Endodermal cell (in vitro differentiated cells): Measurements from ENCODE around the gene HEBP2. TPM values are rescaled to one million over a fixed set of nuclear protein-coding genes. Genes with fewer than 3 reads are reported as not detected.

Experiments
- DNase-seq: peaks from one replicate; pipeline ENCODE4 v3.0.0-alpha.2; 2017
- H3K27ac ChIP-seq: 2 replicates; pipeline ENCODE4 v1.5.1; 2013; ENCODE audit warnings: mild to moderate bottlenecking, low read depth, low read length, moderate library complexity
- H3K27me3 ChIP-seq: 2 replicates; pipeline ENCODE4 v1.6.1; 2013; ENCODE audit warnings: mild to moderate bottlenecking, low read length, moderate library complexity; ENCODE audit not compliant: insufficient read depth, control insufficient read depth, poor library complexity, severe bottlenecking
- H3K36me3 ChIP-seq: 2 replicates; pipeline ENCODE4 v1.7.0; 2013; ENCODE audit warnings: mild to moderate bottlenecking, low read length, moderate library complexity; ENCODE audit not compliant: control insufficient read depth, insufficient read depth
- H3K4me1 ChIP-seq: one replicate; pipeline ENCODE4 v1.7.0; 2013; ENCODE audit warnings: low read length; ENCODE audit not compliant: control insufficient read depth, insufficient read depth
- H3K4me3 ChIP-seq: 2 replicates; pipeline ENCODE4 v1.5.1; 2013; ENCODE audit warnings: mild to moderate bottlenecking, low read length, moderate library complexity
- H3K9ac ChIP-seq: 2 replicates; pipeline ENCODE4 v1.6.1; 2013; ENCODE audit warnings: mild to moderate bottlenecking, low read length, moderate library complexity; ENCODE audit not compliant: poor library complexity, severe bottlenecking; ENCODE audit errors: extremely low read depth
- H3K9me3 ChIP-seq: 2 replicates; pipeline ENCODE4 v1.6.1; 2013; ENCODE audit warnings: mild to moderate bottlenecking, low read length, moderate library complexity; ENCODE audit not compliant: control insufficient read depth
- H3K27ac Mint-ChIP-seq: 2 replicates; pipeline ENCODE4 v1.8.0; 2020; ENCODE audit warnings: mixed read lengths
- H3K27me3 Mint-ChIP-seq: 2 replicates; pipeline ENCODE4 v1.8.0; 2021; ENCODE audit warnings: mild to moderate bottlenecking, mixed read lengths; ENCODE audit not compliant: insufficient read depth
- H3K36me3 Mint-ChIP-seq: 2 replicates; pipeline ENCODE4 v1.8.0; 2020; ENCODE audit warnings: low read depth, mixed read lengths
- H3K4me1 Mint-ChIP-seq: 2 replicates; pipeline ENCODE4 v1.8.0; 2020; ENCODE audit warnings: mixed read lengths
- H3K4me3 Mint-ChIP-seq: 2 replicates; pipeline ENCODE4 v1.8.0; 2020; ENCODE audit warnings: mild to moderate bottlenecking, moderate library complexity, mixed read lengths
- H3K9me3 Mint-ChIP-seq: 2 replicates; pipeline ENCODE4 v1.8.0; 2020; ENCODE audit warnings: mild to moderate bottlenecking, mixed read lengths
- WGBS, 2 experiments: methylation state at CpG; one replicate each; pipeline versions ENCODE4 v1.1.5 to v1.1.7; 2013; ENCODE audit warnings: missing lambda C conversion rate in 2 of 2, mixed read lengths in 1 of 2; ENCODE audit not compliant: insufficient coverage in 1 of 2, insufficient read length in 1 of 2; 5-methylcytosine and 5-hydroxymethylcytosine counted together
- microRNA-seq: library from miRNA; unstranded; fragments of <30 nt; microRNA quantifications from one replicate; pipeline ENCODE4 v1.2.0, GENCODE V29; 2020; ENCODE audit warnings: borderline microRNAs expressed
- total RNA-seq, 2 donors: library from RNA; stranded (reverse); fragmentation: NEBNext Ultra II Directional in 1 of 2; extraction: Animal tissue kit (Norgen Biotek cat#: 25700) in 1 of 2; gene quantifications; 2 replicates in 1 of 2; 3 replicates in 1 of 2; pipeline ENCODE4 v1.2.1, GENCODE V29; 2021
- TF ChIP-seq, protein P1 (sequence below): fragments of 200-600 bp; sonication (generic); conservative IDR thresholded peaks from 2 replicates; pipeline ENCODE4 v1.5.0; 2021; ENCODE audit warnings: antibody characterized with exemption, mild to moderate bottlenecking

Gene HEBP2
- total RNA-seq, 2 donors from 2014 or later = 53.9 to 95.7 TPM

DNA sequence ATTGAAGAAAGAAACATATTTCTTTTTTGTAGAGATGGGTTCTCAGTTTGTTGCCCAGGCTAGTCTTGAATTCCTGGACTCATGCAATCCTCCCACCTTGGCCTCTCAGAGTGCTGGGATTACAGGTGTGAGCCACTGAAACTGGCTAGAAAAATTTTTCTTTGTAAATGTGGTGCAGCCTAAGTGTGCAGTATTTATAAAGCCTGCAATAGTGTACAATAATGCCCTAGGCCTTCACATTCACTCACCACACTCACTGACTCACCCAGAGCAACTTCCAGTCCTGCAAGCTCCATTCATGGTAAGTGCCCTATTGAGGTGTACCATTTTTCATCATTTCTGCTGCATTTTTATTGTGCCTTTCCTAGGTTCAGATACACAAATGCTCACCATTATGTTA lies 63.9 kb downstream of the HEBP2 start:
- Mint-ChIP-seq H3K36me3 (peaks cover 20% of the 10 kb centered on the region), H3K9me3 (no peaks in the 10 kb centered on the region), H3K4me1 (no peaks in the 10 kb centered on the region), H3K4me3 (no peak overlapping the region), H3K27me3 (no peaks in the 10 kb centered on the region), H3K27ac (no peak overlapping the region)
- H3K9ac ChIP-seq = no peak overlapping the region
- no peaks in the 10 kb centered on the region for H3K9me3 ChIP-seq
- H3K36me3 ChIP-seq = peaks cover 22% of the 10 kb centered on the region
- no peak overlapping the region for H3K27ac ChIP-seq
- H3K4me3 ChIP-seq = no peak overlapping the region
- H3K27me3 ChIP-seq = no peaks in the 10 kb centered on the region
- H3K4me1 ChIP-seq = no peaks in the 10 kb centered on the region
- DNase-seq = no peak
- TF ChIP-seq, protein P1, sequence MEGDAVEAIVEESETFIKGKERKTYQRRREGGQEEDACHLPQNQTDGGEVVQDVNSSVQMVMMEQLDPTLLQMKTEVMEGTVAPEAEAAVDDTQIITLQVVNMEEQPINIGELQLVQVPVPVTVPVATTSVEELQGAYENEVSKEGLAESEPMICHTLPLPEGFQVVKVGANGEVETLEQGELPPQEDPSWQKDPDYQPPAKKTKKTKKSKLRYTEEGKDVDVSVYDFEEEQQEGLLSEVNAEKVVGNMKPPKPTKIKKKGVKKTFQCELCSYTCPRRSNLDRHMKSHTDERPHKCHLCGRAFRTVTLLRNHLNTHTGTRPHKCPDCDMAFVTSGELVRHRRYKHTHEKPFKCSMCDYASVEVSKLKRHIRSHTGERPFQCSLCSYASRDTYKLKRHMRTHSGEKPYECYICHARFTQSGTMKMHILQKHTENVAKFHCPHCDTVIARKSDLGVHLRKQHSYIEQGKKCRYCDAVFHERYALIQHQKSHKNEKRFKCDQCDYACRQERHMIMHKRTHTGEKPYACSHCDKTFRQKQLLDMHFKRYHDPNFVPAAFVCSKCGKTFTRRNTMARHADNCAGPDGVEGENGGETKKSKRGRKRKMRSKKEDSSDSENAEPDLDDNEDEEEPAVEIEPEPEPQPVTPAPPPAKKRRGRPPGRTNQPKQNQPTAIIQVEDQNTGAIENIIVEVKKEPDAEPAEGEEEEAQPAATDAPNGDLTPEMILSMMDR = no peak

DNA sequence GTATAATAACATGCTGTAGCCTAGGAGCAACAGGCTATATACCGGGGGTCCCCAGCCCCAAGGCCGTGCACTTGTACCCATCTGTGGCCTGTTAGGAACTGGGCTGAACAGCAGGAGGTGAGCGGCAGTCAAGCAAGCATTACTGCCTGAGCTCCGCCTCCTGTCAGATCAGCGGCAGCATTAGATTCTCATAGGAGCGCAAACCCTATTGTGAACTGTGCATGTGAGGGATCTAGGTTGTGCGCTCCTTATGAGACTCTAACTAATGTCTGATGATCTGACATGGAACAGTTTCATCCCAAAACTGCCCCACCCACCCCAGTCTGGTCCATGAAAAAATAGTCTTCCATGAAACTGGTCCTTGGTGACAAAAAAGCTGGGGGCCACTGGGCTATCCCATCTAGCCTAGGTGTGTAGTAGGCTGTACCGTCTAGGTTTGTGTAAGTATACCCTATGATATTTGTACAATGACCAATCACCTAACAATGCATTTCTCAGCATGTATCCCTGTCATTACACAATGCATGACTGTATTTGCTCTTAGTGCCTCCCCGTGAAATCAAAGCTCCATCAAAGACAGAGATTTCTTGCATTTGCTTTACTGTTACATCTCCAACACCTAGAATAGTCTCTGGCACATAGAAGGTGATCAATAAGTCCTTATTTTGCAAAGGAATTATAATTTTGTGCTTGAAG lies 64.4 kb downstream of the HEBP2 start:
- no peak for DNase-seq
- WGBS, 2 experiments = 95 to 96% methylated on average over 8 of the region's 9 CpGs
- TF ChIP-seq, protein P1 = no peak
- no peak overlapping the region for H3K9ac ChIP-seq
- H3K27me3 ChIP-seq = no peaks in the 10 kb centered on the region
- H3K27ac ChIP-seq = no peak overlapping the region
- no peaks in the 10 kb centered on the region for H3K4me1 ChIP-seq
- H3K36me3 ChIP-seq = peaks cover 22% of the 10 kb centered on the region
- no peaks in the 10 kb centered on the region for H3K27me3 Mint-ChIP-seq
- peaks cover 16% of the 10 kb centered on the region for H3K36me3 Mint-ChIP-seq
- no peaks in the 10 kb centered on the region for H3K4me1 Mint-ChIP-seq
- H3K27ac Mint-ChIP-seq = no peak overlapping the region
- H3K4me3 Mint-ChIP-seq = no peak overlapping the region
- H3K9me3 ChIP-seq = no peaks in the 10 kb centered on the region
- H3K9me3 Mint-ChIP-seq = no peaks in the 10 kb centered on the region
- no peak overlapping the region for H3K4me3 ChIP-seq

Small RNAs within 50 kb of the gene (microRNA-seq; reads per million reads assigned to microRNA genes)
- gene MIR3145 = not detected

Other genes with a start within 250 kb of the HEBP2 start
- 10 to 100 TPM; 10.9 to 14.3 TPM for gene ARFGEF3, start 242.3 kb upstream of the HEBP2 start, total RNA-seq
- gene PBOV1, start 185.7 kb upstream of the HEBP2 start, total RNA-seq = not detected
- under 1 TPM in 1 of 2 donors, not detected in 1; 0.33 TPM for gene SMIM28, start 26.3 kb upstream of the HEBP2 start, total RNA-seq
- gene NHSL1, start 95.3 kb downstream of the HEBP2 start, total RNA-seq = 10 to 100 TPM; 16.3 to 17.5 TPM